HG03521 (cell line): ENCODE data around the gene BICD2.
"Not testable (repeated sequence)": the region's sequence is repeated elsewhere in the genome, so short reads cannot be mapped to it uniquely, and the experiment has no call there.

Experiments
- ATAC-seq: cut with Tn5 transposase; IDR thresholded peaks from one replicate; pipeline ENCODE4 v1.9.1; 2021; ENCODE audit warnings: mild to moderate bottlenecking, moderate library complexity; ENCODE audit not compliant: unreplicated experiment

The BICD2 gene

GRCh38 chr9:92764381-92764987 is at the start of gene BICD2:
TSS of gene BICD2 (minus strand) at chr9:92764833. CDS start at chr9:92764744, 89 bp downstream.
- peak; percentile 91 for ATAC-seq

- ATAC-seq: not testable (repeated sequence)
Measured at GRCh38 chr9:92809629-92810326, 45.1 kb upstream of the BICD2 start.

GRCh38 chr9:92808726-92809451 is 44.3 kb upstream of the BICD2 start:
- ATAC-seq: no peak

- no peak for ATAC-seq
Measured at GRCh38 chr9:92807757-92808725, 43.4 kb upstream of the BICD2 start.

- no peak for ATAC-seq
Measured at GRCh38 chr9:92807031-92807756, 42.6 kb upstream of the BICD2 start.

GRCh38 chr9:92804727-92805126 is 40.1 kb upstream of the BICD2 start:
- no peak for ATAC-seq

- ATAC-seq: no peak
Measured at GRCh38 chr9:92798358-92798757, 33.7 kb upstream of the BICD2 start.

- ATAC-seq: not testable (repeated sequence)
Measured at GRCh38 chr9:92796337-92796804, 31.7 kb upstream of the BICD2 start.

- no peak for ATAC-seq
Measured at GRCh38 chr9:92795598-92796336, 31.1 kb upstream of the BICD2 start.

GRCh38 chr9:92795000-92795399 is 30.4 kb upstream of the BICD2 start:
- no peak for ATAC-seq

GRCh38 chr9:92794426-92794825 is 29.8 kb upstream of the BICD2 start:
- no peak for ATAC-seq

GRCh38 chr9:92790542-92791527 is 26.2 kb upstream of the BICD2 start:
- no peak for ATAC-seq

- no peak for ATAC-seq
Measured at GRCh38 chr9:92786298-92786697, 21.7 kb upstream of the BICD2 start.

GRCh38 chr9:92781899-92782298 is 17.3 kb upstream of the BICD2 start:
- no peak for ATAC-seq

GRCh38 chr9:92780206-92780605 is 15.6 kb upstream of the BICD2 start:
- ATAC-seq: no peak

GRCh38 chr9:92775466-92775865 is 10.8 kb upstream of the BICD2 start:
- ATAC-seq: no peak

GRCh38 chr9:92774274-92774673 is 9.6 kb upstream of the BICD2 start:
- ATAC-seq: no peak

GRCh38 chr9:92773810-92774209 is 9.2 kb upstream of the BICD2 start:
- no peak for ATAC-seq
